ENCODE measurements around the gene BCAP29. TPM values are rescaled to one million over a fixed set of nuclear protein-coding genes. Genes with fewer than 3 reads are reported as not detected.

BCAP29 gene
- total and polyA plus RNA-seq, 2 of the 8 experiments (the other 6 are each of a cell fraction or from before 2014, with no cell fraction given) = 6.8 to 18.1 TPM

GRCh38 chr7:107588529-107589130 lies 8.6 kb downstream of the BCAP29 start (continued):
- TF ChIP-seq RXRA (IDR thresholded peaks at IDR 0.05; ENCODE audit: insufficient read depth, low read depth, low read length) (no peak), HDAC2 (IDR thresholded peaks at IDR 0.05; ENCODE audit: borderline replicate concordance in 1 of 2, low read depth in 2 of 2, low read length in 2 of 2) (no peak), BCL11A (IDR thresholded peaks at IDR 0.05; ENCODE audit: low read depth in 2 of 2, low read length in 2 of 2) (no peak)

Data from H1 (cell line).